ENCODE data around the gene SLC22A12.

GRCh38 chr11:64611869-64612646 lies 21.0 kb downstream of the SLC22A12 start:
- TF ChIP-seq, protein P1, sequence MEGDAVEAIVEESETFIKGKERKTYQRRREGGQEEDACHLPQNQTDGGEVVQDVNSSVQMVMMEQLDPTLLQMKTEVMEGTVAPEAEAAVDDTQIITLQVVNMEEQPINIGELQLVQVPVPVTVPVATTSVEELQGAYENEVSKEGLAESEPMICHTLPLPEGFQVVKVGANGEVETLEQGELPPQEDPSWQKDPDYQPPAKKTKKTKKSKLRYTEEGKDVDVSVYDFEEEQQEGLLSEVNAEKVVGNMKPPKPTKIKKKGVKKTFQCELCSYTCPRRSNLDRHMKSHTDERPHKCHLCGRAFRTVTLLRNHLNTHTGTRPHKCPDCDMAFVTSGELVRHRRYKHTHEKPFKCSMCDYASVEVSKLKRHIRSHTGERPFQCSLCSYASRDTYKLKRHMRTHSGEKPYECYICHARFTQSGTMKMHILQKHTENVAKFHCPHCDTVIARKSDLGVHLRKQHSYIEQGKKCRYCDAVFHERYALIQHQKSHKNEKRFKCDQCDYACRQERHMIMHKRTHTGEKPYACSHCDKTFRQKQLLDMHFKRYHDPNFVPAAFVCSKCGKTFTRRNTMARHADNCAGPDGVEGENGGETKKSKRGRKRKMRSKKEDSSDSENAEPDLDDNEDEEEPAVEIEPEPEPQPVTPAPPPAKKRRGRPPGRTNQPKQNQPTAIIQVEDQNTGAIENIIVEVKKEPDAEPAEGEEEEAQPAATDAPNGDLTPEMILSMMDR (IDR thresholded peaks at IDR 0.05), result no peak
- TF ChIP-seq EZH2phosphoT487 (IDR thresholded peaks at IDR 0.05), result no peak

All from neural progenitor cell (in vitro differentiated cells).